Mesothelial cell of epicardium (in vitro differentiated cells): Measurements from ENCODE around the gene RAB44. TPM values are rescaled to one million over a fixed set of nuclear protein-coding genes. Genes with fewer than 3 reads are reported as not detected.

Experiments
- DNase-seq, 2 experiments: peaks; one replicate each; pipeline ENCODE4 v3.0.0; 2021; ENCODE audit warnings: low spot score in 2 of 2; ENCODE audit not compliant: unreplicated experiment in 2 of 2
- H3K27ac Mint-ChIP-seq: 2 replicates; pipeline ENCODE4 v1.8.0; 2021; ENCODE audit warnings: mixed read lengths
- H3K27me3 Mint-ChIP-seq: 2 replicates; pipeline ENCODE4 v1.8.0; 2021; ENCODE audit warnings: low read depth, mixed read lengths
- H3K36me3 Mint-ChIP-seq: 2 replicates; pipeline ENCODE4 v1.8.0; 2021; ENCODE audit warnings: mixed read lengths
- H3K4me1 Mint-ChIP-seq: 2 replicates; pipeline ENCODE4 v1.8.0; 2021; ENCODE audit warnings: mixed read lengths
- H3K4me3 Mint-ChIP-seq: 2 replicates; pipeline ENCODE4 v1.8.0; 2021; ENCODE audit warnings: mild to moderate bottlenecking, moderate library complexity, mixed read lengths
- H3K9me3 Mint-ChIP-seq: 2 replicates; pipeline ENCODE4 v1.8.0; 2021; ENCODE audit warnings: mixed read lengths
- total RNA-seq: library from RNA; stranded (reverse); gene quantifications from 3 replicates; pipeline ENCODE4 v1.2.1, GENCODE V29; 2021
- TF ChIP-seq, protein P1 (sequence below): fragments of 200-600 bp; sonication (generic); IDR thresholded peaks from one replicate; pipeline ENCODE4 v1.5.0; 2021; ENCODE audit warnings: antibody characterized with exemption; ENCODE audit not compliant: unreplicated experiment

The RAB44 gene
- total RNA-seq, 1 donor from 2014 or later: 0.07 TPM

DNA sequence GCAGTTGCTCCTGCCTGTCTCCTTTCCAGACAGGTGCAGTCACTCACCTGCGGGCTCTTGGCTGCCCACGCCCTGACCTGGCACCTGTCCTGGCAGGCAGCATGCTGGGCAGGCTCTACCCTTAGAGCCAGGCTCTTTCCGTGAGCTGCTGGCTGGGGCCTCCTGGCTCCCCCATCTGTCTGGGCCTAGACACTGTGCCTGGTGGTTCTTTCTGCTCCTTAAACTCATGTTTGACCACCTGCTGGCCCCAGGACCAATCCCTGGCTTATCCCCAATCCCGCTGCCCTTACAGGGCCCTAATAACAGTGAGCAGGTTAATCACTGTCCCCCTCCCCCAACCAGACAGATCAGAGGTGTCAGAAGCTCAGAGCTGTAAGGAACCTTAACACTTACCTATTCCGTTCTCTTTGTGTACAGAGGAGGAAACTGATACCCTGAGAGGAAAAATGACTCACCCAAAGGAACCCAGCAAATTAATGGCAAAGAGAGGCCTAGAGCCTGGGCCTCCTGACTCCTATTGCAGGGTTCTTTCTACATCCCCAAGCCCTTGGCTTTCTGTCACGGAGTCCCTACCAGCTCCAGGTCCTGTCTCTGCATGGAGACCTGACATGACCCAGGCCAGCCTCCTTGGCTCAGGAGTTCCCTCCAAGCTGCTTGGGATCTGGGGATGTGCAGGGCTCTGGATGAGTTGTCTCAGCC lies 54.7 kb downstream of the RAB44 start:
- H3K4me3 Mint-ChIP-seq: no peak overlapping the region
- H3K36me3 Mint-ChIP-seq: no peaks in the 10 kb centered on the region
- H3K9me3 Mint-ChIP-seq: peaks cover 18% of the 10 kb centered on the region
- H3K27ac Mint-ChIP-seq: no peak overlapping the region
- peaks cover 10% of the 10 kb centered on the region for H3K4me1 Mint-ChIP-seq
- TF ChIP-seq, protein P1, sequence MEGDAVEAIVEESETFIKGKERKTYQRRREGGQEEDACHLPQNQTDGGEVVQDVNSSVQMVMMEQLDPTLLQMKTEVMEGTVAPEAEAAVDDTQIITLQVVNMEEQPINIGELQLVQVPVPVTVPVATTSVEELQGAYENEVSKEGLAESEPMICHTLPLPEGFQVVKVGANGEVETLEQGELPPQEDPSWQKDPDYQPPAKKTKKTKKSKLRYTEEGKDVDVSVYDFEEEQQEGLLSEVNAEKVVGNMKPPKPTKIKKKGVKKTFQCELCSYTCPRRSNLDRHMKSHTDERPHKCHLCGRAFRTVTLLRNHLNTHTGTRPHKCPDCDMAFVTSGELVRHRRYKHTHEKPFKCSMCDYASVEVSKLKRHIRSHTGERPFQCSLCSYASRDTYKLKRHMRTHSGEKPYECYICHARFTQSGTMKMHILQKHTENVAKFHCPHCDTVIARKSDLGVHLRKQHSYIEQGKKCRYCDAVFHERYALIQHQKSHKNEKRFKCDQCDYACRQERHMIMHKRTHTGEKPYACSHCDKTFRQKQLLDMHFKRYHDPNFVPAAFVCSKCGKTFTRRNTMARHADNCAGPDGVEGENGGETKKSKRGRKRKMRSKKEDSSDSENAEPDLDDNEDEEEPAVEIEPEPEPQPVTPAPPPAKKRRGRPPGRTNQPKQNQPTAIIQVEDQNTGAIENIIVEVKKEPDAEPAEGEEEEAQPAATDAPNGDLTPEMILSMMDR: no peak
- no peaks in the 10 kb centered on the region for H3K27me3 Mint-ChIP-seq
- DNase-seq: no peak

DNA sequence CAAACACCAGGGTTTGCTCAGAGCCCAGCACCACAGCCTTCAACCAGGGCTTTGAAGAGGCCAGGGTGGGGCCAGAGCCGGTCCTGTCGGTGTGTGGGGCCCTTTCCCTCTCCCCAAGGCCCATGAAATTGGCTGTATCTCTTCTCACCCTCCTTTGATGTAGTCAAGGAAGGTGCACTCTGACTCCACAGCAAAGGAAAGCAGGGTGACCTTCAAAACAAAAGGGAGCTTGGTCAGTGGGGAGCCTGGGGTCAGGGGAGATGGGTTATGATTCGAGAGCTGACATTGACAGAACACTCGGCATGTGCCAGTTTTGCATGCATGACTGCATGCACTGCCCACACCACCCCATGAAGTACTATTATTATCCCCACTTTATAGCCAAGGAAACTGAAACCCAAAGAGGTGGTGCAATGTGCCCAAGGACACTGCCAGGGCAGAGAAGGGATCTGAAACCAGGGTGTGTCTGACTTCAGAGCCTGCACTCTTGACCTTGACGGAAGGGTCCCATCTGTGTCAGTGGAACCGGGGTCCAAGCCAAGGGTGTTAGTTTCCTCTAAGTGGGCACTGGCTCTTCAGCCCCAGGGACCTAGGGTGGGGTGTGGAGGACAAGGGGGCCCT lies 55.4 kb downstream of the RAB44 start:
- peaks cover 13% of the 10 kb centered on the region for H3K4me1 Mint-ChIP-seq
- no peak overlapping the region for H3K4me3 Mint-ChIP-seq
- no peaks in the 10 kb centered on the region for H3K36me3 Mint-ChIP-seq
- H3K9me3 Mint-ChIP-seq: peaks cover 18% of the 10 kb centered on the region
- TF ChIP-seq, protein P1: no peak
- no peak overlapping the region for H3K27ac Mint-ChIP-seq
- no peak for DNase-seq
- no peaks in the 10 kb centered on the region for H3K27me3 Mint-ChIP-seq

DNA sequence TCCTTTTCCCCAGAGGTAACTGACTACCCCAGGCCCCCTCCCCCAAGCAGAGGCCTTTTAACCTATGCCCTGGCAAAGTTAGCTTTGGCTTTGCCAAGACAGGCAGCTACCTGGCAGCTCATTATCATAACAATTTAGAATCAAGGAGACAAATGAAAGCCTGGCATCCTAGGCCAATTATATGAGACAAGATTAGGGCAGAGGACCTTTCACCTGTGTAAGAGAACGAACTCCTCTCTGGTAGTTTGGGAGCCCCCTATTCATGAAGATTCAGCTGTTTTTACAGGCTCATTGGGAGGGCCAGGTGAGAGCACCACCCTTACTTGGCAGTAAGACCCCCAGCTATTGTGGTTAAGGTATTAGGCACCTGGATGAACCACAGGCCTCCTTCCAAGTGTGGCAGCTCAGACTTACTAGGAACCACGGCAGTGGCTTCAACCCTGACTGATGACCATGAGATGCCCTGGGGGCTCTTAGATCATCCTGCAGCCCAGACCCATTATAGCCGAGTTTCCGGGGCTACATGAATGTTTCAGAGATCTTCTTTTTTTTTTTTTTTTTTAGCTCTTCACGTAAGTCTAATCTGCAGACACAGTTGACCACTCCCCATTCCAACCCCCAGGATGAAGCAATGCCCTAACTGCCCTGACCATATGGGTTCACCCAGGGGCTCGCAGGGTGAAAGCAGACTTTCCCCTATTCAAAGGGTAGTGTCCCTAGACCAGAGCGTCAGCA lies 56.2 kb downstream of the RAB44 start:
- TF ChIP-seq, protein P1: no peak
- Mint-ChIP-seq H3K4me1 (peaks cover 13% of the 10 kb centered on the region), H3K36me3 (no peaks in the 10 kb centered on the region), H3K4me3 (no peak overlapping the region), H3K9me3 (peaks cover 13% of the 10 kb centered on the region), H3K27me3 (no peaks in the 10 kb centered on the region), H3K27ac (no peak overlapping the region)
- DNase-seq: no peak

GRCh38 chr6:36754582-36755434 lies 57.2 kb downstream of the RAB44 start:
- H3K4me1 Mint-ChIP-seq: peaks cover 13% of the 10 kb centered on the region
- peaks cover 5% of the 10 kb centered on the region for H3K9me3 Mint-ChIP-seq
- H3K27me3 Mint-ChIP-seq: peaks cover 5% of the 10 kb centered on the region
- no peak for DNase-seq
- TF ChIP-seq, protein P1: no peak
- H3K27ac Mint-ChIP-seq: no peak overlapping the region
- H3K4me3 Mint-ChIP-seq: no peak overlapping the region
- H3K36me3 Mint-ChIP-seq: no peaks in the 10 kb centered on the region

- H3K4me1 Mint-ChIP-seq: peaks cover 13% of the 10 kb centered on the region
- no peaks in the 10 kb centered on the region for H3K9me3 Mint-ChIP-seq
- H3K27ac Mint-ChIP-seq: no peak overlapping the region
- H3K4me3 Mint-ChIP-seq: no peak overlapping the region
- peaks cover 5% of the 10 kb centered on the region for H3K27me3 Mint-ChIP-seq
- DNase-seq: no peak
- H3K36me3 Mint-ChIP-seq: no peaks in the 10 kb centered on the region
- TF ChIP-seq, protein P1: no peak
These were observed 58.1 kb downstream of the RAB44 start for GRCh38 chr6:36755435-36756348.
